HL-60 (cell line): ENCODE measurements around the gene ELOVL2.
"Not testable (repeated sequence)": the region's sequence is repeated elsewhere in the genome, so short reads cannot be mapped to it uniquely, and the experiment has no call there.

ENCODE experiments used
- DNase-seq, 2 experiments: peaks; one replicate each; pipeline ENCODE4 v3.0.0-alpha.2; 2010 to 2020; ENCODE audit warnings: low read depth in 1 of 2, low spot score in 1 of 2
- H3K27ac ChIP-seq: fragments of 250-450 bp; sonication (Bioruptor Pico); replicated peaks from 2 replicates; pipeline ENCODE4 v1.5.1; 2020; ENCODE audit warnings: mild to moderate bottlenecking, moderate library complexity
- H3K27me3 ChIP-seq: fragments of 250-450 bp; sonication (Bioruptor Pico); 2 replicates; pipeline ENCODE4 v1.5.1; 2021; ENCODE audit warnings: mild to moderate bottlenecking, moderate library complexity; ENCODE audit not compliant: insufficient read depth, poor library complexity, severe bottlenecking
- H3K4me3 ChIP-seq: replicated peaks from 2 replicates; pipeline ENCODE4 v1.5.1; 2011; ENCODE audit warnings: mild to moderate bottlenecking, control low read depth, low read length; ENCODE audit not compliant: insufficient read depth
- GABPA ChIP-seq: IDR thresholded peaks from 2 replicates; pipeline ENCODE4 v1.6.1; 2012; ENCODE audit warnings: low read depth
- POLR2AphosphoS5 ChIP-seq: IDR thresholded peaks from 2 replicates; pipeline ENCODE4 v1.6.1; 2012; ENCODE audit warnings: low read depth
- SPI1 ChIP-seq: IDR thresholded peaks from 2 replicates; pipeline ENCODE4 v1.6.1; 2012; ENCODE audit warnings: low read depth, mild to moderate bottlenecking, borderline replicate concordance
- TF ChIP-seq, protein P1 (sequence below): IDR thresholded peaks from one replicate; pipeline ENCODE4 v1.5.1; 2011; ENCODE audit warnings: low read length, control low read depth, inconsistent platforms; ENCODE audit not compliant: insufficient read depth
- TF ChIP-seq, protein P2 (sequence below): IDR thresholded peaks from 2 replicates; pipeline ENCODE4 v1.6.1; 2012; ENCODE audit warnings: low read depth; ENCODE audit not compliant: insufficient replicate concordance

Gene ELOVL2

DNA sequence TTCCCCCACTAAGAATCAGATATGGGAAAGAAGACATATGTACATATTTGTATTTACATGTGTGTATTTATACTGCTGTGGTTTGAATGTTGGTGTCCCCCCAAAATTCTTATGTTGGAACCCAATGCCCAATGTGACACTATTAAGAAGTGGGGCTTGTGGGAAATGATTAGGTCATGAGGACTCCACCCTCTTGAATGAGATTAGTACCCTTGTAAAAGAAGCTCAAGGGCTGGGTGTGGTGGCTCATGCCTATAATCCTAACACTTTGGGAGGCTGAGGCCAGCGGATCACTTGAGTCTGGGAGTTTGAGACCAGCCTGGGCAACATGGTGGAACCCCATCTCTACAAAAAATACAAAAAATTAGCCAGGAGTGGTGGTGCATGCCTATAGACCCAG, 45.6 kb upstream of the ELOVL2 start:
- Histone ChIP-seq H3K4me3 (no peak overlapping the region), H3K27me3 (no peaks in the 10 kb centered on the region), H3K27ac (no peak overlapping the region)
- TF ChIP-seq, protein P1, sequence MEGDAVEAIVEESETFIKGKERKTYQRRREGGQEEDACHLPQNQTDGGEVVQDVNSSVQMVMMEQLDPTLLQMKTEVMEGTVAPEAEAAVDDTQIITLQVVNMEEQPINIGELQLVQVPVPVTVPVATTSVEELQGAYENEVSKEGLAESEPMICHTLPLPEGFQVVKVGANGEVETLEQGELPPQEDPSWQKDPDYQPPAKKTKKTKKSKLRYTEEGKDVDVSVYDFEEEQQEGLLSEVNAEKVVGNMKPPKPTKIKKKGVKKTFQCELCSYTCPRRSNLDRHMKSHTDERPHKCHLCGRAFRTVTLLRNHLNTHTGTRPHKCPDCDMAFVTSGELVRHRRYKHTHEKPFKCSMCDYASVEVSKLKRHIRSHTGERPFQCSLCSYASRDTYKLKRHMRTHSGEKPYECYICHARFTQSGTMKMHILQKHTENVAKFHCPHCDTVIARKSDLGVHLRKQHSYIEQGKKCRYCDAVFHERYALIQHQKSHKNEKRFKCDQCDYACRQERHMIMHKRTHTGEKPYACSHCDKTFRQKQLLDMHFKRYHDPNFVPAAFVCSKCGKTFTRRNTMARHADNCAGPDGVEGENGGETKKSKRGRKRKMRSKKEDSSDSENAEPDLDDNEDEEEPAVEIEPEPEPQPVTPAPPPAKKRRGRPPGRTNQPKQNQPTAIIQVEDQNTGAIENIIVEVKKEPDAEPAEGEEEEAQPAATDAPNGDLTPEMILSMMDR = no peak
- TF ChIP-seq POLR2AphosphoS5 = no peak
- TF ChIP-seq, protein P2, sequence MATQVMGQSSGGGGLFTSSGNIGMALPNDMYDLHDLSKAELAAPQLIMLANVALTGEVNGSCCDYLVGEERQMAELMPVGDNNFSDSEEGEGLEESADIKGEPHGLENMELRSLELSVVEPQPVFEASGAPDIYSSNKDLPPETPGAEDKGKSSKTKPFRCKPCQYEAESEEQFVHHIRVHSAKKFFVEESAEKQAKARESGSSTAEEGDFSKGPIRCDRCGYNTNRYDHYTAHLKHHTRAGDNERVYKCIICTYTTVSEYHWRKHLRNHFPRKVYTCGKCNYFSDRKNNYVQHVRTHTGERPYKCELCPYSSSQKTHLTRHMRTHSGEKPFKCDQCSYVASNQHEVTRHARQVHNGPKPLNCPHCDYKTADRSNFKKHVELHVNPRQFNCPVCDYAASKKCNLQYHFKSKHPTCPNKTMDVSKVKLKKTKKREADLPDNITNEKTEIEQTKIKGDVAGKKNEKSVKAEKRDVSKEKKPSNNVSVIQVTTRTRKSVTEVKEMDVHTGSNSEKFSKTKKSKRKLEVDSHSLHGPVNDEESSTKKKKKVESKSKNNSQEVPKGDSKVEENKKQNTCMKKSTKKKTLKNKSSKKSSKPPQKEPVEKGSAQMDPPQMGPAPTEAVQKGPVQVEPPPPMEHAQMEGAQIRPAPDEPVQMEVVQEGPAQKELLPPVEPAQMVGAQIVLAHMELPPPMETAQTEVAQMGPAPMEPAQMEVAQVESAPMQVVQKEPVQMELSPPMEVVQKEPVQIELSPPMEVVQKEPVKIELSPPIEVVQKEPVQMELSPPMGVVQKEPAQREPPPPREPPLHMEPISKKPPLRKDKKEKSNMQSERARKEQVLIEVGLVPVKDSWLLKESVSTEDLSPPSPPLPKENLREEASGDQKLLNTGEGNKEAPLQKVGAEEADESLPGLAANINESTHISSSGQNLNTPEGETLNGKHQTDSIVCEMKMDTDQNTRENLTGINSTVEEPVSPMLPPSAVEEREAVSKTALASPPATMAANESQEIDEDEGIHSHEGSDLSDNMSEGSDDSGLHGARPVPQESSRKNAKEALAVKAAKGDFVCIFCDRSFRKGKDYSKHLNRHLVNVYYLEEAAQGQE = no peak
- TF ChIP-seq SPI1 = no peak
- TF ChIP-seq GABPA = no peak
- DNase-seq = no peak

DNA sequence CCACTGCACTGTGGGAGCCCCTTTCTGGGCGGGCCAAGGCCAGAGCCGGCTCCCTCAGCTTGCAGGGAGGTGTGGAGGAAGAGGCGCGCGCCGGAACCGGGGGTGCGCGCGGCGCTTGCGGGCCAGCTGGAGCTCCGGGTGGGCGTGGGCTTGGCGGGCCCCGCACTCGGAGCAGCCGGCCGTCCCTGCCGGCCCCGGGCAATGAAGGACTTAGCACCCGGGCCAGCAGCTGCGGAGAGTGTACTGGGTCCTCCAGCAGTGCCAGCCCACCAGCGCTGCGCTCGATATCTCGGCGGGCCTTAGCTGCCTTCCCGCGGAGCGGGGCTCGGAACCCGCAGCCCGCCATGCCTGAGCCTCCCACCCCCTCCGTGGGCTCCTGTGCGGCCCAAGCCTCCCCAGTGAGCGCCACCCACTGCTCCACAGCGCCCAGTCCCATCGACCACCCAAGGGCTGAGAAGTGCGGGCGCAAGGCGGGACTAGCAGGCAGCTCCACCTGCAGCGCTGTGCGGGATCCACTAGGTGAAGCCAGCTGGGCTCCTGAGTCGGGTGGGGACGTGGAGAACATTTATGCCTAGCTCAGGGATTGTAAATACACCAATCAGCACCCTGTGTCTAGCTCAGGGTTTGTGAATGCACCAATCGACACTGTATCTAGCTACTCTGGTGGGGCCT, 43.2 kb upstream of the ELOVL2 start:
- not testable (repeated sequence) for DNase-seq, H3K27me3 ChIP-seq, H3K4me3 ChIP-seq, H3K27ac ChIP-seq

DNA sequence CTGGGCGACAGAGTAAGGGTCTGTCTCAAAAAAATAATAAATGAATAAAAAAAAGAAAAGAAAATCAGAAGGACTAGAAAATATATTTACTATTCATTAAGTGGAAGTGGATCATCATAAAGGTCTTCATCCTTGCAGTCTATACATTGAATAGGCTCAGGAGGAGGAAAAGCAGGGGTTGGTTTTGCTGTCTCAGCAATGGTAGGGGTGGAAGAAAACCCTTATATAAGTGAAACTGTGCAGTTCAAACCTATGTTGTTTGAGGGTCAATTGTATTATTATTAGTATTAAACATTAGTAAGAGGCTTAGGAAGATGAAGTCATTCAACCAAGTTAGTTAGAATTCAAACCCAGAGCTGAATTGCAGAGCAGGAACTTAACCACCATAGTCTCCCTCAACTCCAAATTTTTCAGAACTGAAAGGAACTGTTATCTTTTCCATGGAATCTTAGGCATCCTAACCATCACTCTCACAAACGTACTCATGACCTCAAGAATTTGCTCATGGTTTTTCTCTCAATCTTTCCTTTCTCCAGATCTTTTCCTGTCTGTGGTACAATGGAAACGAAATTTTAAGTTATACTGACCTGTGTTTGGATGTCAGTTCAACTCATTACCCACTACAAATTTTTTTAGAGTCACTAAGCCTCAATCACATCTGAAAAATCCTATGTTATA, 41.8 kb upstream of the ELOVL2 start:
- Histone ChIP-seq H3K27ac (no peak overlapping the region), H3K4me3 (no peak overlapping the region), H3K27me3 (no peaks in the 10 kb centered on the region)
- TF ChIP-seq SPI1 = no peak
- TF ChIP-seq, protein P1 = no peak
- no peak for TF ChIP-seq POLR2AphosphoS5
- TF ChIP-seq, protein P2 = no peak
- no peak for TF ChIP-seq GABPA
- DNase-seq = no peak

DNA sequence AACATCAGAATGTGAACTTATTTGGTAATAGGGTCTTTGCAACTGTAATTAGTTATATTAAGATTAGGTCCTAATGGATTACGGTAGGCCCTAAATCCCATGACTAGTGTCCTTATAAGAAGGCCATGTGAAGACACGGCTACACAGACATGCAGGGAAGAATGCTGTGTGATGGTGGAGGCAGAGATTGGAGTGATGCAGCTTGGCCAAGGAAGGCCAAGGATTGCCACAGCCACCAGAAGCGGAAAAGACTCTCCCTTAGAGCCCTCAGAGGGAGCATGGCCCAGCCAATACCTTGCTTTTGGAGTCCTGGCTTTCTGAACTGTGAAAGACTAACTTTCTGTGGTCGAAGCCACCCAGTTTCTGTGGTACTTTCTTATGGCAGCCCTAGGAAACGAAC, 39.9 kb upstream of the ELOVL2 start:
- no peak overlapping the region for H3K4me3 ChIP-seq
- TF ChIP-seq POLR2AphosphoS5 (no peak), GABPA (no peak), SPI1 (no peak)
- TF ChIP-seq, protein P1 = no peak
- TF ChIP-seq, protein P2 = no peak
- H3K27me3 ChIP-seq = no peaks in the 10 kb centered on the region

More for the DNA sequence above, 39.9 kb upstream of the ELOVL2 start:
- H3K27ac ChIP-seq = no peak overlapping the region
- no peak for DNase-seq
